Measurements from ENCODE around the gene TIAM2.

DNA sequence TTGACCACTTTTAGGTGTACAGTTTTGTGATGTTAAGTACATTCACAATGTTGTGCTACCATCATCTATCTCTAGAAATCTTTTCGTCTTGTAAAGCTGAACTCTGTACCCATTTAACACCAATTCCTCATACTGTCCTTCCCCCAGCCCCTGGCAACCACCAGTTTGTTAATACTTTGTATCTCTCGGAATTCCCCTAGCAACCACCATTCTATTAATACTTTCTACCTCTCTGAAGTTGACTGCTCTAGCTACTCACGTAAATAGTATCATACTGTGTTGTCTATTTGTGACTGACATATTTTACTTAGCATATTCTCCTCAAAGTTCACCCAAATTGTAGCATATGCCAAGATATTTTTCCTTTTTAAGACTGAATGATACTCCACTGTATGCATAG is 186.4 kb downstream of the TIAM2 start:
- TF ChIP-seq, protein P1, sequence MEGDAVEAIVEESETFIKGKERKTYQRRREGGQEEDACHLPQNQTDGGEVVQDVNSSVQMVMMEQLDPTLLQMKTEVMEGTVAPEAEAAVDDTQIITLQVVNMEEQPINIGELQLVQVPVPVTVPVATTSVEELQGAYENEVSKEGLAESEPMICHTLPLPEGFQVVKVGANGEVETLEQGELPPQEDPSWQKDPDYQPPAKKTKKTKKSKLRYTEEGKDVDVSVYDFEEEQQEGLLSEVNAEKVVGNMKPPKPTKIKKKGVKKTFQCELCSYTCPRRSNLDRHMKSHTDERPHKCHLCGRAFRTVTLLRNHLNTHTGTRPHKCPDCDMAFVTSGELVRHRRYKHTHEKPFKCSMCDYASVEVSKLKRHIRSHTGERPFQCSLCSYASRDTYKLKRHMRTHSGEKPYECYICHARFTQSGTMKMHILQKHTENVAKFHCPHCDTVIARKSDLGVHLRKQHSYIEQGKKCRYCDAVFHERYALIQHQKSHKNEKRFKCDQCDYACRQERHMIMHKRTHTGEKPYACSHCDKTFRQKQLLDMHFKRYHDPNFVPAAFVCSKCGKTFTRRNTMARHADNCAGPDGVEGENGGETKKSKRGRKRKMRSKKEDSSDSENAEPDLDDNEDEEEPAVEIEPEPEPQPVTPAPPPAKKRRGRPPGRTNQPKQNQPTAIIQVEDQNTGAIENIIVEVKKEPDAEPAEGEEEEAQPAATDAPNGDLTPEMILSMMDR (IDR thresholded peaks at IDR 0.05) = no peak
- no peak for TF ChIP-seq POLR2A (IDR thresholded peaks at IDR 0.05)

All from adrenal gland (tissue), 5 donors.